IPS DF 6.9 (cell line): ENCODE results near the gene HDHD3.

Experiments
- DNase-seq: peaks from one replicate; pipeline ENCODE4 v3.0.0-alpha.2; 2013; ENCODE audit warnings: low read depth, low spot score
- H3K27ac ChIP-seq: one replicate; pipeline ENCODE4 v1.5.1; 2013; ENCODE audit warnings: low read length, control low read depth
- H3K27me3 ChIP-seq: 2 replicates; pipeline ENCODE4 v1.6.1; 2013; ENCODE audit warnings: mild to moderate bottlenecking, low read length; ENCODE audit not compliant: control insufficient read depth, insufficient read depth
- H3K36me3 ChIP-seq: 2 replicates; pipeline ENCODE4 v1.6.1; 2013; ENCODE audit warnings: low read length; ENCODE audit not compliant: control insufficient read depth, insufficient read depth
- H3K4me1 ChIP-seq: 2 replicates; pipeline ENCODE4 v1.6.1; 2013; ENCODE audit warnings: low read length; ENCODE audit not compliant: control insufficient read depth, insufficient read depth
- H3K4me3 ChIP-seq: 2 replicates; pipeline ENCODE4 v1.5.1; 2013; ENCODE audit warnings: mild to moderate bottlenecking, low read length
- H3K9me3 ChIP-seq: 2 replicates; pipeline ENCODE4 v1.6.1; 2013; ENCODE audit warnings: low read length, inconsistent platforms; ENCODE audit not compliant: control insufficient read depth, insufficient read depth
- WGBS: extraction: QIAGEN DNeasy Blood & Tissue Kit; methylation state at CpG from one replicate; pipeline ENCODE4 v1.1.7; 2013; ENCODE audit warnings: mixed read lengths, missing lambda C conversion rate; ENCODE audit not compliant: insufficient read length, insufficient coverage; 5-methylcytosine and 5-hydroxymethylcytosine counted together

The HDHD3 gene

DNA sequence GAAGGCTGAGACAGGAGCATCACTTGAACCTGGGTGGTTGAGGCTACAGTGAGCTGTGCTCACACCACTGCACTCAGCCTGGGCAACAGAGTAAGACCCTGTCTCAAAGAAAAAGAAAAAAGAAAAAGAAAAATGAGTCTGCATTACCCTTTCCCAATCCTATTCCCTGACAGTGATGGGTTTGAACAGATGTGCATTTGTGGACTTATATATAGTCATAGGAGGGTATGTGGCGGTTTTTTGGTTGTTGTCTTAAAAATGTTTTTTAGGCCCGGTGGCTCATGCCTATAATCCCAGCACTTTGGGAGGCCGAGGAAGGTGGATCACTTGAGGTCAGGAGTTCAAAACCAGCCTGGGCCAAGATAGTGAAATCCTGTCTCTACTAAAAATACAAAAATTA is 13.4 kb downstream of the HDHD3 start:
- H3K36me3 ChIP-seq, result no peaks in the 10 kb centered on the region
- WGBS, result no CpG with 5 or more reads among the region's 3 CpGs

DNA sequence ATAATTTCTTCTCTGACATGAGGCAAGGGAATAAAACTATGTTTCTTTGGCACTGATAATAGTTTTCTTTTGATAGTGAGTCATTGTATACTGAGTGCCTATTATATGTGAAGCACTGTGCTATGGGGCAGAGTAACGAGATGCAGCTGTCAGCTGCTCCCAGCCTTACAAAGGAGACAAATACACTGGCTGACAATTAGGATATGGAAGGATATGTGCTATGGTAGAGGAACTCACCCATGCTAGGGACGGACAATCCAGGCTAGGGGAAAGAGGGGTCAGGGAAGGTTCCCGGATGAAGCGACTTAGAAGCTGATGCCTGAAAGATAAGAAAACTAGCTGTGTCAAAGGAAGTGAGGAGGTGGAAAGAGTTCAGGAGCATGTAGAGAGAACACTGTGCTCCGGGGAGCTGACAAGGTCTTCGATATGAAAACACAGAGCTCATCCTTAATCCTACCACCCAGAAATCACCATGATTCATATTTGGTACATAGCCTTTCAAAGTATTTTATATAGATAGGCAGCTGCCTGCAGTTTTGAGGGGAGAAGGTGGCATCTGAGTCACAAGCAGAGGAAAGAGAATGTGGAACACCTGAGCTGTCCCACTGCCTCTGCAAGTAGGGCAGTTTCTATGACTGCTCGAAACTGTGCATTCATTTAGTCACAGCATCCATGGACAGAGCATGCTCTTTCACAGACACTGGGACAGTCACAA is 15.3 kb downstream of the HDHD3 start:
- no peaks in the 10 kb centered on the region for H3K27me3 ChIP-seq
- no peaks in the 10 kb centered on the region for H3K9me3 ChIP-seq
- no peak overlapping the region for H3K27ac ChIP-seq
- H3K36me3 ChIP-seq, result no peaks in the 10 kb centered on the region
- DNase-seq, result no peak
- no CpG with 5 or more reads among the region's 7 CpGs for WGBS
- no peak overlapping the region for H3K4me3 ChIP-seq
- no peaks in the 10 kb centered on the region for H3K4me1 ChIP-seq

More for the DNA sequence above, 13.4 kb downstream of the HDHD3 start:
- Histone ChIP-seq H3K27me3 (no peaks in the 10 kb centered on the region), H3K27ac (no peak overlapping the region), H3K9me3 (no peaks in the 10 kb centered on the region), H3K4me1 (no peaks in the 10 kb centered on the region), H3K4me3 (no peak overlapping the region)
- no peak for DNase-seq

DNA sequence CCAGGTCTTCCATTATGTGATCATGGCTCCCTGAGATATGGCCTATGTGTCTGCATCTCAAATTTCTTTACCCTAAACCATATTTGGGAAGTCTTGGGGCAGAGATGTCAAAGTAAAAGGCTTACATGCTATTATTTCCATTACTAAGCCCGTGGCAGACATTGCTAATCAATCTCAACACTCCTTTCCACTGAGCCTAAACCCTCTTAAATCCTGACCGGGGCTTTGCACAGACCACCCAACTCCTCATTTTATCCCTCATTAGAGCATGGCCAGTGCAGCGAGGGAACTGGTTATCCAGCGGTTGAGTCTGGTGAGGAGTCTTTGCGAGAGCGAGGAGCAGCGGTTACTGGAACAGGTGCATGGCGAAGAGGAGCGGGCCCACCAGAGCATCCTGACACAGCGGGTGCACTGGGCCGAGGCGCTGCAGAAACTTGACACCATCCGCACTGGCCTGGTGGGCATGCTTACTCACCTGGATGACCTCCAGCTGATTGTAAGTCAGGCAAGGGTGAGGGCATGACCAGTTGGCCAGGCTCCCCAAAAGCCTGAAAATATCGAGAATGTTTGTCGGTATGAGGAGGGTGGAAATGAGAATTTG is 16.4 kb downstream of the HDHD3 start:
- no CpG with 5 or more reads among the region's 15 CpGs for WGBS
- Histone ChIP-seq H3K9me3 (no peaks in the 10 kb centered on the region), H3K27me3 (no peaks in the 10 kb centered on the region), H3K27ac (no peak overlapping the region), H3K4me1 (no peaks in the 10 kb centered on the region), H3K4me3 (no peak overlapping the region), H3K36me3 (no peaks in the 10 kb centered on the region)
- no peak for DNase-seq

DNA sequence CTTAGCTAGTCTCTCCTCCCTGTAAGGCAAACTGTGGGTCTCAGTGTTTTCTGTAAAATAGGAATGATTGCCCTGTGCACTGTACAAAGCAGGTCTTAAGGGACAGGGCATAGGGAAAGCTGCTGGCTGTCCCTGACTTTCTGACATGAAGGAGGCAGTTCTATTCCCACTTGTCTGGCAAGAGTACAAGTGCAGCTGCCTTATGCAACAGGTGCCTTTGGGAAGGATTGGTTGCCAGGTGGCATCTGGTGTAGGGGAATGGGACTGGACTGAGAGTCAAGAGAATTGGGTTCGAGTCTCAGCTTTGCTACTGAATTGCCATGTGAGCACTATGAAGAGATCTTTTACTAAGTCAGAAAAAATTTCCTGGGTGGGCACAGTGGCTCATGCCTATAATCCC is 17.4 kb downstream of the HDHD3 start:
- Histone ChIP-seq H3K27me3 (no peaks in the 10 kb centered on the region), H3K36me3 (no peaks in the 10 kb centered on the region), H3K9me3 (no peaks in the 10 kb centered on the region), H3K4me3 (no peak overlapping the region), H3K4me1 (no peaks in the 10 kb centered on the region), H3K27ac (no peak overlapping the region)
- WGBS, result no CpG with 5 or more reads among the region's 1 CpG
- DNase-seq, result no peak

DNA sequence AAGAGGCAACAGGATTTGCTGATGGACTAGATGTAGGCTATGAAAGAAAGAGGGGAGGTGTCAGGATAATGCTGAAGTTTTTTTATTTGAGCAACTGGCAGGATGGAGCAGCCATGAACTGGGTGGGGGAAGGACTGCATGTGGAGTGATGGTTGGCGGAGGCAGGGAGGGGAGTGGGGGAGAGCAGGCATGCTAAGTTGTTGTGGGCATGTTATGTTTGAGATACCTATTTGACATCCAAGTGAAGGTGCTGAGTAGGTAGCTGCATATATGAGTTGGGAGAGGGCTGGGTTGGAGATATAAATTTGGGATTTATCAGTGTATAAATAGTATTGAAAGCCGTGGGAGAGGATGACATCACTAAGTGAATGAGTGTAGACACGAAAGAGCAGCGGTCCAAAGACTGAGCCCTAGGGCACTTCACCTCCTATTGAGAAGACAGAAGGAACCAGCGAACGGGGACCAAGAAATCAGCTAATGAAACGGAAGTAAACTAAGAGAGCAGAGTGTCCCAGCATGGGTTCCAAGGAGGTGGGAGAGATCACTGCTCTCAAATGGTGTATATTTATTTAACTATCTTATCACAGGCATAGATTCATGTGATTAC is 20.0 kb downstream of the HDHD3 start:
- no peaks in the 10 kb centered on the region for H3K27me3 ChIP-seq
- WGBS, result no CpG with 5 or more reads among the region's 7 CpGs
- no peaks in the 10 kb centered on the region for H3K36me3 ChIP-seq
- no peak for DNase-seq
- H3K4me1 ChIP-seq, result no peaks in the 10 kb centered on the region
- H3K27ac ChIP-seq, result no peak overlapping the region
- no peak overlapping the region for H3K4me3 ChIP-seq
- no peaks in the 10 kb centered on the region for H3K9me3 ChIP-seq

DNA sequence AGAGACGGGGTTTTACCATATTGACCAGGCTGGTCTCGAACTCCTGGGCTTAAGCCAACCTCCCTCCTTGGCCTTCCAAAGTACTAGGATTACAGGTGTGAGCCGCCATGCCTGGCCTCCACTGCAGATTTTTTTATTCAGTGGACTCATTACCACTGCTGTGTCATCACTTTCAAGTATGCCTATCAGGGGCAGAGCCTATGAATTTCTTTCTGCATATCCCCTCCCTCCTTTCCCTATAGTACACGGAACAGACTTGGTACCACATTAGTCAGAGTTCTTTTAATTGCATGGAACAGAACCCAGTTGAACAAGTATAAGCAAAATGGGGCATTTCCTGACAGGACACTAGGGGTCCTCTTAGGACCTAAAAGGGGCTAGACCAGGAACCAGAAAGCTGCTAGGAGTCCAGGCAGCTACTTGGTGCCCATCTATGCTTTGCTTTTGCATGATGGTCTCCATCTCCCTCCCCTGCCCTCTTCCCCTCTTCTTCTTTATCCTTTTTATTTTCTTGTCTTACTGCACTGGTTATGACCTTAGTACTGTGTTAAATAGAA is 21.7 kb downstream of the HDHD3 start:
- H3K4me3 ChIP-seq, result no peak overlapping the region
- no peaks in the 10 kb centered on the region for H3K9me3 ChIP-seq
- H3K36me3 ChIP-seq, result no peaks in the 10 kb centered on the region
- H3K27ac ChIP-seq, result no peak overlapping the region
- H3K27me3 ChIP-seq, result peaks cover 2% of the 10 kb centered on the region; the same call in 1 of the 2 replicates
- DNase-seq, result no peak
- H3K4me1 ChIP-seq, result peaks cover 3% of the 10 kb centered on the region; the same call in 1 of the 2 replicates
- WGBS, result no CpG with 5 or more reads among the region's 4 CpGs

DNA sequence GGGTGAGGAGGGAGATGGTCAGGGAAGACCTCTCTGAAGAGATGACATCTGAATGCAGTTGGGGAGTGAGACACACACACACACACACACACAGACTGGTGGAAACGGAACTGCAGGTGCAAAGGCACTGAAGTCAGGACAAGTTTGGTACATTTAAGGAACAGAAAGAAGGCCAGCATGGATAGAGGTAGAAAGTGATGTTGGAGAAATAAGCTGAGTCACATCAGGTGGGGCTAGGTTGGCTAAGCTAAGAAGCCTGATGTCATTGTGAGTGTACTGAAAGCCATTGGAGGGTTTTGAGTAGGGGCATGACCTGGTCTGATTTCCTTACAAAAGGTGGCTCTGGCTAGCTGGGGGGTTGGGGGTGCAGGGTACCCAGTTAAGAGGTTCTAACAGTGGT is 24.4 kb downstream of the HDHD3 start:
- no peak overlapping the region for H3K27ac ChIP-seq
- no peaks in the 10 kb centered on the region for H3K36me3 ChIP-seq
- H3K27me3 ChIP-seq, result peaks cover 2% of the 10 kb centered on the region; the same call in 1 of the 2 replicates
- peaks cover 5% of the 10 kb centered on the region; the same call in 1 of the 2 replicates for H3K4me1 ChIP-seq
- DNase-seq, result no peak
- H3K4me3 ChIP-seq, result no peak overlapping the region
- no peaks in the 10 kb centered on the region for H3K9me3 ChIP-seq
- WGBS, result no CpG with 5 or more reads among the region's 1 CpG

DNA sequence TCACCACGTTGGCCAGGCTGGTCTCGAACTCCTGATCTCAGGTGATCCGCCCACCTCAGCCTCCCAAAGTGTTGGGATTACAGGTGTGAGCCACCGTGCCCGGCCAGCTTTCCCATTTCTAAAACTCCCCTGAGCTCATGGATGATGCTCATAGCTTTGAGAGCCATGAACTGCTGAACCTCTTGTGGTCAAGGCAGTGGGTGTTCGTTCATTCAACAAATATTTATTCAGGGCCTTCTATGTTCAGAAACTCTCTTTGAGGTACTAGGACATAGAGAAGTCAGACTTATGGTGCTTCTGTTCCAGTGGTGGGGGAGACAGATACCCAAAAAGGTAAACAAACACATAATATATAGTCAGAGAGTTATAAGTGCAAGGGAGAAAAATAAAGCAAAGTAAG is 24.8 kb downstream of the HDHD3 start:
- peaks cover 5% of the 10 kb centered on the region; the same call in 1 of the 2 replicates for H3K4me1 ChIP-seq
- no peaks in the 10 kb centered on the region for H3K9me3 ChIP-seq
- no peak overlapping the region for H3K4me3 ChIP-seq
- H3K27ac ChIP-seq, result no peak overlapping the region
- WGBS, result no CpG with 5 or more reads among the region's 6 CpGs
- H3K36me3 ChIP-seq, result no peaks in the 10 kb centered on the region
- DNase-seq, result no peak
- H3K27me3 ChIP-seq, result peaks cover 2% of the 10 kb centered on the region; the same call in 1 of the 2 replicates

DNA sequence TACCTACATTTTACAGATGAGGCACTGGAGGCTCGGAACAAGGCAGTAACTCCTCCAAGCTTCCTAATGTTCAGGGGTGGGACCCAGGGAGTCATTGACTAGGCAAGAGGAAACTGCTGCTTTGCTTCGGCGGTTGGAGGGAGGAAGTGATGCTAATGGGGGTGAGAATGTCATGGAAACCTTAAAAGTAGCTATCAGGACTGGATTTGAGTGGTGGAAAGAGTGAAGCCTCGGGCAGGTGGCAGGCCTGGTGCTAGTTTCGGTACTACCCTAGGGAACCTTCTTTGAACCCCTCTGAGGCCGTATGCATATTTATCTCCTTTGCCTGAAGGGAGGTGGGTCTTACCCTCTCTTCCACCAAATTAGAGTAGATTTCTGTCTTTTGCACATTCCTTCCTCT is 25.8 kb downstream of the HDHD3 start:
- Histone ChIP-seq H3K27ac (no peak overlapping the region), H3K4me1 (peaks cover 5% of the 10 kb centered on the region; the same call in 1 of the 2 replicates), H3K36me3 (no peaks in the 10 kb centered on the region), H3K4me3 (no peak overlapping the region), H3K27me3 (peaks cover 2% of the 10 kb centered on the region; the same call in 1 of the 2 replicates), H3K9me3 (no peaks in the 10 kb centered on the region)
- no peak for DNase-seq
- no CpG with 5 or more reads among the region's 6 CpGs for WGBS

DNA sequence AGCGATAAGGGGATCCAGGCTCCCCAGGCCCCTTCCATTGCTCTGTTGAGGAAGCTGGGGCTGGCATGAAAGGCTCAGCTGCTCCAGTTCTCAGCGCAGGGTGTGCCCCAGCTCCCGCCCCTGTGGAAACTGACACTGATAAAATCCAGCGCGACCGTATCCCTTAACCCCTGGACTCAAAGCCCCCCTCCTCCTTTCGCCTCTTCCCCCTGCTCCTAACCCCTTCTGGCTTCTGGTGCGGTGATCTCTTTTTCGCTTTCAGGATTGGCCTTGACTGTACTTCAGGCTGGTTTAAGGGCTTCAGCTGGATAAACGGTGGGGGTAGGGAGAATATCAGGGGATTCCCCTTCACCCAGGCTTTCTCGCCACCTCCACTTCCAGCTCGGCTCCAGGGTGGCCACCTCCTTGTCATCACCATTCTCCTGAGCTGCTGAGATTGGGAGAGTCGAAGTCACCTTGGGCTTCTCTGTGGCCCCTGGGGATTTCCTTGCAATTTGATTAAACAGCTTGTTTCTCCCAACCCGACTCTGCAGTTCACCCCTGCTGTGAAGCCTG is 26.6 kb downstream of the HDHD3 start:
- H3K4me3 ChIP-seq, result peak overlapping the region; percentile 93; the same call in 1 of the 2 replicates
- no peak for DNase-seq
- peaks cover 2% of the 10 kb centered on the region; the same call in 1 of the 2 replicates for H3K27me3 ChIP-seq
- no peaks in the 10 kb centered on the region for H3K36me3 ChIP-seq
- H3K4me1 ChIP-seq, result peaks cover 5% of the 10 kb centered on the region; the same call in 1 of the 2 replicates
- no peak overlapping the region for H3K27ac ChIP-seq
- no CpG with 5 or more reads among the region's 14 CpGs for WGBS
- H3K9me3 ChIP-seq, result no peaks in the 10 kb centered on the region
